HepG2 (cell line): ENCODE results near the gene AJM1. TPM values are rescaled to one million over a fixed set of nuclear protein-coding genes. Genes with fewer than 3 reads are reported as not detected.
"Not testable (repeated sequence)": the region's sequence is repeated elsewhere in the genome, so short reads cannot be mapped to it uniquely, and the experiment has no call there.

ENCODE experiments used
- AKAP8 ChIP-seq: sonication (generic); formaldehyde crosslinking; IDR thresholded peaks from 2 replicates; pipeline ENCODE4 v1.5.1; 2020; ENCODE audit warnings: mild to moderate bottlenecking, missing genetic modification reagents
- HOXD1 ChIP-seq: sonication (generic); formaldehyde crosslinking; IDR thresholded peaks from 2 replicates; pipeline ENCODE4 v1.5.0; 2020; ENCODE audit warnings: missing genetic modification reagents
- POLR2G ChIP-seq: fragments of 200-400 bp; formaldehyde crosslinking; IDR thresholded peaks from 2 replicates; pipeline ENCODE4 v1.6.1; 2018; ENCODE audit warnings: mild to moderate bottlenecking, low read depth, low read length, moderate library complexity
- RBFOX2 ChIP-seq: fragments of 200-400 bp; formaldehyde crosslinking; IDR thresholded peaks from 2 replicates; pipeline ENCODE4 v1.6.1; 2017; ENCODE audit warnings: low read depth, mild to moderate bottlenecking, low read length
- SAP130 ChIP-seq: IDR thresholded peaks from 2 replicates; pipeline ENCODE4 v1.6.1; 2016; ENCODE audit warnings: low read depth
- TARDBP ChIP-seq: sonication (generic); formaldehyde crosslinking; IDR thresholded peaks from 2 replicates; pipeline ENCODE4 v1.8.0; 2022; ENCODE audit warnings: mild to moderate bottlenecking, missing genetic modification reagents
- TBX3 ChIP-seq: fragments of 450-650 bp; IDR thresholded peaks from 2 replicates; pipeline ENCODE4 v1.6.1; 2017; ENCODE audit warnings: antibody characterized with exemption, mild to moderate bottlenecking, inconsistent platforms, borderline replicate concordance
- polyA plus RNA-seq, 8 experiments: library from polyadenylated mRNA; depleted of rRNA in 3 of 8; stranded (reverse) in 7 of 8; unstranded in 1 of 8; fragments of >200 nt; fragmentation: Illumina TruSeq in 4 of 8; extraction: Trizol in 4 of 8; gene quantifications; 2 replicates each; pipeline versions ENCODE4 v1.2.1 to v1.2.3, GENCODE V29; 2011 to 2016; ENCODE audit warnings: low read depth in 4 of 8, missing spikeins in 1 of 8, mixed read lengths in 1 of 8; ENCODE audit not compliant: insufficient read depth in 1 of 8
- total RNA-seq, 5 experiments: library from RNA; depleted of rRNA; stranded (reverse); fragments of >200 nt; fragmentation: Illumina TruSeq; extraction: Trizol; gene quantifications; 2 replicates each; pipeline ENCODE4 v1.2.3, GENCODE V29; 2016; ENCODE audit warnings: low read depth in 1 of 5
- TF ChIP-seq, protein P1 (sequence below), 2 experiments: fragments of 450-650 bp in 1 of 2; sonication (generic) in 1 of 2; formaldehyde crosslinking in 1 of 2; IDR thresholded peaks; 2 replicates each; pipeline versions ENCODE4 v1.6.1 to v1.8.0; 2016 to 2022; ENCODE audit warnings: antibody characterized with exemption in 1 of 2, mild to moderate bottlenecking in 1 of 2, missing genetic modification reagents in 1 of 2
- TF ChIP-seq, protein P2 (sequence below): sonication (generic); formaldehyde crosslinking; IDR thresholded peaks from 2 replicates; pipeline ENCODE4 v1.5.0; 2020; ENCODE audit warnings: mild to moderate bottlenecking, missing genetic modification reagents
- TF ChIP-seq, protein P3 (sequence below): sonication (generic); formaldehyde crosslinking; IDR thresholded peaks from 2 replicates; pipeline ENCODE4 v1.4.0; 2020; ENCODE audit warnings: missing genetic modification reagents, borderline replicate concordance
- TF ChIP-seq, protein P4 (sequence below): sonication (generic); formaldehyde crosslinking; IDR thresholded peaks from 2 replicates; pipeline ENCODE4 v1.4.0; 2020; ENCODE audit warnings: mild to moderate bottlenecking, missing genetic modification reagents

The AJM1 gene
- total and polyA plus RNA-seq, 2 of the 13 experiments (the other 11 are each of a cell fraction or from before 2014, with no cell fraction given), result 1.1 to 1.2 TPM

DNA sequence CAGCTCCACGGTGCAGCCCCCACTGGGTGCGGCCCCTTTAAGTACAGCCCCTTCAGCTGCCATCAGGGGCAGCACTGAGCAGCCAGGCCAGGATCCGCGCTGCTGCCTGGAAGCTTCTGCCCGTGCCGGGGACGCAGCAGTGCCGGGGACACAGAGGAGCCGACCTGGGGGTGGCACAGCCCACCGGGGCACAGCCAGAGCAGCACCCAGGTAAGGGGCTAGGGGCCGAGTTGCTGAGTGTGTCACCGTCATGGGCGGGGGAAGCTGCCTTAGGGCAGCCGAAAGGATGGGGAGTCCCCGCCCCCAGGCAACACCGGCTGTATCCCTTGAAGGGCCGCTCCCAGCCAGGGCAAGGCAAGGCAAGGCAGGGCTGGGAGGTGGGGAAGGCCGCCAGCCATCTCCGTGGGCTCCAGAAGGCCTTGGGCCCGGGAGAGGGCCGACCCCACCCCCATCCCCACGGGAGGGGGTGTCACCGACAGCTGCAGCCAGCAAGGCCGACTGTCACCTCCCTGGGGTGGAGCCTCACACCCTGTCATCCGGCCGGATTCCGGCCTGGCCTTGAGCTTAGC is at the start of gene AJM1 (continued):
- TF ChIP-seq, protein P1, sequence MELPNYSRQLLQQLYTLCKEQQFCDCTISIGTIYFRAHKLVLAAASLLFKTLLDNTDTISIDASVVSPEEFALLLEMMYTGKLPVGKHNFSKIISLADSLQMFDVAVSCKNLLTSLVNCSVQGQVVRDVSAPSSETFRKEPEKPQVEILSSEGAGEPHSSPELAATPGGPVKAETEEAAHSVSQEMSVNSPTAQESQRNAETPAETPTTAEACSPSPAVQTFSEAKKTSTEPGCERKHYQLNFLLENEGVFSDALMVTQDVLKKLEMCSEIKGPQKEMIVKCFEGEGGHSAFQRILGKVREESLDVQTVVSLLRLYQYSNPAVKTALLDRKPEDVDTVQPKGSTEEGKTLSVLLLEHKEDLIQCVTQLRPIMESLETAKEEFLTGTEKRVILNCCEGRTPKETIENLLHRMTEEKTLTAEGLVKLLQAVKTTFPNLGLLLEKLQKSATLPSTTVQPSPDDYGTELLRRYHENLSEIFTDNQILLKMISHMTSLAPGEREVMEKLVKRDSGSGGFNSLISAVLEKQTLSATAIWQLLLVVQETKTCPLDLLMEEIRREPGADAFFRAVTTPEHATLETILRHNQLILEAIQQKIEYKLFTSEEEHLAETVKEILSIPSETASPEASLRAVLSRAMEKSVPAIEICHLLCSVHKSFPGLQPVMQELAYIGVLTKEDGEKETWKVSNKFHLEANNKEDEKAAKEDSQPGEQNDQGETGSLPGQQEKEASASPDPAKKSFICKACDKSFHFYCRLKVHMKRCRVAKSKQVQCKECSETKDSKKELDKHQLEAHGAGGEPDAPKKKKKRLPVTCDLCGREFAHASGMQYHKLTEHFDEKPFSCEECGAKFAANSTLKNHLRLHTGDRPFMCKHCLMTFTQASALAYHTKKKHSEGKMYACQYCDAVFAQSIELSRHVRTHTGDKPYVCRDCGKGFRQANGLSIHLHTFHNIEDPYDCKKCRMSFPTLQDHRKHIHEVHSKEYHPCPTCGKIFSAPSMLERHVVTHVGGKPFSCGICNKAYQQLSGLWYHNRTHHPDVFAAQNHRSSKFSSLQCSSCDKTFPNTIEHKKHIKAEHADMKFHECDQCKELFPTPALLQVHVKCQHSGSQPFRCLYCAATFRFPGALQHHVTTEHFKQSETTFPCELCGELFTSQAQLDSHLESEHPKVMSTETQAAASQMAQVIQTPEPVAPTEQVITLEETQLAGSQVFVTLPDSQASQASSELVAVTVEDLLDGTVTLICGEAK (IDR thresholded peaks at IDR 0.05), result not testable (repeated sequence)
- TF ChIP-seq, protein P1 (CRISPR knock-in tag; IDR thresholded peaks at IDR 0.05), result 0 out of 2 replicates have a peak, but pooled peaks have one; percentile 11
- TF ChIP-seq TARDBP (CRISPR knock-in tag) (peak; percentile 70; the same call in 1 of the 2 replicates), AKAP8 (CRISPR knock-in tag) (peak; percentile 100), RBFOX2 (peak; percentile 74), SAP130 (peak; percentile 60), HOXD1 (CRISPR knock-in tag) (0 out of 2 replicates have a peak, but pooled peaks have one; percentile 57), POLR2G (peak; percentile 68), TBX3 (peak; percentile 33; the same call in 1 of the 2 replicates)
- TF ChIP-seq, protein P2, sequence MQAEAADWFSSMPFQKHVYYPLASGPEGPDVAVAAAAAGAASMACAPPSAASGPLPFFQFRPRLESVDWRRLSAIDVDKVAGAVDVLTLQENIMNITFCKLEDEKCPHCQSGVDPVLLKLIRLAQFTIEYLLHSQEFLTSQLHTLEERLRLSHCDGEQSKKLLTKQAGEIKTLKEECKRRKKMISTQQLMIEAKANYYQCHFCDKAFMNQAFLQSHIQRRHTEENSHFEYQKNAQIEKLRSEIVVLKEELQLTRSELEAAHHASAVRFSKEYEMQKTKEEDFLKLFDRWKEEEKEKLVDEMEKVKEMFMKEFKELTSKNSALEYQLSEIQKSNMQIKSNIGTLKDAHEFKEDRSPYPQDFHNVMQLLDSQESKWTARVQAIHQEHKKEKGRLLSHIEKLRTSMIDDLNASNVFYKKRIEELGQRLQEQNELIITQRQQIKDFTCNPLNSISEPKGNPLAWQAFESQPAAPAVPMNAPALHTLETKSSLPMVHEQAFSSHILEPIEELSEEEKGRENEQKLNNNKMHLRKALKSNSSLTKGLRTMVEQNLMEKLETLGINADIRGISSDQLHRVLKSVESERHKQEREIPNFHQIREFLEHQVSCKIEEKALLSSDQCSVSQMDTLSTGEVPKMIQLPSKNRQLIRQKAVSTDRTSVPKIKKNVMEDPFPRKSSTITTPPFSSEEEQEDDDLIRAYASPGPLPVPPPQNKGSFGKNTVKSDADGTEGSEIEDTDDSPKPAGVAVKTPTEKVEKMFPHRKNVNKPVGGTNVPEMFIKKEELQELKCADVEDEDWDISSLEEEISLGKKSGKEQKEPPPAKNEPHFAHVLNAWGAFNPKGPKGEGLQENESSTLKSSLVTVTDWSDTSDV (CRISPR knock-in tag), result peak; percentile 75; the same call in 1 of the 2 replicates
- TF ChIP-seq, protein P3, sequence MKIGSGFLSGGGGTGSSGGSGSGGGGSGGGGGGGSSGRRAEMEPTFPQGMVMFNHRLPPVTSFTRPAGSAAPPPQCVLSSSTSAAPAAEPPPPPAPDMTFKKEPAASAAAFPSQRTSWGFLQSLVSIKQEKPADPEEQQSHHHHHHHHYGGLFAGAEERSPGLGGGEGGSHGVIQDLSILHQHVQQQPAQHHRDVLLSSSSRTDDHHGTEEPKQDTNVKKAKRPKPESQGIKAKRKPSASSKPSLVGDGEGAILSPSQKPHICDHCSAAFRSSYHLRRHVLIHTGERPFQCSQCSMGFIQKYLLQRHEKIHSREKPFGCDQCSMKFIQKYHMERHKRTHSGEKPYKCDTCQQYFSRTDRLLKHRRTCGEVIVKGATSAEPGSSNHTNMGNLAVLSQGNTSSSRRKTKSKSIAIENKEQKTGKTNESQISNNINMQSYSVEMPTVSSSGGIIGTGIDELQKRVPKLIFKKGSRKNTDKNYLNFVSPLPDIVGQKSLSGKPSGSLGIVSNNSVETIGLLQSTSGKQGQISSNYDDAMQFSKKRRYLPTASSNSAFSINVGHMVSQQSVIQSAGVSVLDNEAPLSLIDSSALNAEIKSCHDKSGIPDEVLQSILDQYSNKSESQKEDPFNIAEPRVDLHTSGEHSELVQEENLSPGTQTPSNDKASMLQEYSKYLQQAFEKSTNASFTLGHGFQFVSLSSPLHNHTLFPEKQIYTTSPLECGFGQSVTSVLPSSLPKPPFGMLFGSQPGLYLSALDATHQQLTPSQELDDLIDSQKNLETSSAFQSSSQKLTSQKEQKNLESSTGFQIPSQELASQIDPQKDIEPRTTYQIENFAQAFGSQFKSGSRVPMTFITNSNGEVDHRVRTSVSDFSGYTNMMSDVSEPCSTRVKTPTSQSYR, result peak; percentile 36; the same call in 1 of the 2 replicates
- TF ChIP-seq, protein P4, sequence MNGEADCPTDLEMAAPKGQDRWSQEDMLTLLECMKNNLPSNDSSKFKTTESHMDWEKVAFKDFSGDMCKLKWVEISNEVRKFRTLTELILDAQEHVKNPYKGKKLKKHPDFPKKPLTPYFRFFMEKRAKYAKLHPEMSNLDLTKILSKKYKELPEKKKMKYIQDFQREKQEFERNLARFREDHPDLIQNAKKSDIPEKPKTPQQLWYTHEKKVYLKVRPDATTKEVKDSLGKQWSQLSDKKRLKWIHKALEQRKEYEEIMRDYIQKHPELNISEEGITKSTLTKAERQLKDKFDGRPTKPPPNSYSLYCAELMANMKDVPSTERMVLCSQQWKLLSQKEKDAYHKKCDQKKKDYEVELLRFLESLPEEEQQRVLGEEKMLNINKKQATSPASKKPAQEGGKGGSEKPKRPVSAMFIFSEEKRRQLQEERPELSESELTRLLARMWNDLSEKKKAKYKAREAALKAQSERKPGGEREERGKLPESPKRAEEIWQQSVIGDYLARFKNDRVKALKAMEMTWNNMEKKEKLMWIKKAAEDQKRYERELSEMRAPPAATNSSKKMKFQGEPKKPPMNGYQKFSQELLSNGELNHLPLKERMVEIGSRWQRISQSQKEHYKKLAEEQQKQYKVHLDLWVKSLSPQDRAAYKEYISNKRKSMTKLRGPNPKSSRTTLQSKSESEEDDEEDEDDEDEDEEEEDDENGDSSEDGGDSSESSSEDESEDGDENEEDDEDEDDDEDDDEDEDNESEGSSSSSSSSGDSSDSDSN (CRISPR knock-in tag), result peak; percentile 78
